ENCODE results near the gene CABLES1.

DNA sequence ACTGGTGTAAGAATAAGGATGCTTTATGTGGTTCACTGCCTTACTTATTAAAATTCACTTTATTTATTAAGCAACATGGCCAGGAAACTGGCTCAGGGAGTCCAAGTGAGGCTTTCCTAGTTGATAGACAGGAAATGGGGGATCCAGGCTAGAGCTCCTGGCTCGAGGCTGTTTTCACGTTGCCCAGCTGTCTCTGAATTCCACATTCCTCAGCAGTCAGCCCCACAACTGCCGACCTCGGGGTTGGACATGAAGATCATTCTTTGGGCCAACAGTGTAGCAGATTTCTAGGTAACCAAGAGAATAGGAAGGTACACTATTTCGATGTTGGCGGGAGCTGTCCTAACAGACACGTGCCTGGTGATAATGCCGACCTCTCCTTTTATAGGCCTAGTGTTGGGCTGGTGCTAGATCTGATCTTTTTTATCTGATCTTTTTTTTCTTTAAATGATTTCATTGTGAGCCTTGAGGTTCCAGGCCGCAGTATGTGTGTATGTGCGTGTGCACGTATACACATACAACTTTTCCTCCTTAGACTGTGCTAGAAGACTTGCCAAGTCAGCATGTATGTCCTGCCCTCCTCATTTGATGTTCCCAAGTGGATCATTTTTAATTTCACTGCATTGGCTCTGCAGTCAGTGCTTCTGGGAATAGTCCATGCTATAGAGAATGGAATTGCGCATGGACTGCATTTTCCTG lies 103.5 kb downstream of the CABLES1 start:
- TF ChIP-seq, protein P1, sequence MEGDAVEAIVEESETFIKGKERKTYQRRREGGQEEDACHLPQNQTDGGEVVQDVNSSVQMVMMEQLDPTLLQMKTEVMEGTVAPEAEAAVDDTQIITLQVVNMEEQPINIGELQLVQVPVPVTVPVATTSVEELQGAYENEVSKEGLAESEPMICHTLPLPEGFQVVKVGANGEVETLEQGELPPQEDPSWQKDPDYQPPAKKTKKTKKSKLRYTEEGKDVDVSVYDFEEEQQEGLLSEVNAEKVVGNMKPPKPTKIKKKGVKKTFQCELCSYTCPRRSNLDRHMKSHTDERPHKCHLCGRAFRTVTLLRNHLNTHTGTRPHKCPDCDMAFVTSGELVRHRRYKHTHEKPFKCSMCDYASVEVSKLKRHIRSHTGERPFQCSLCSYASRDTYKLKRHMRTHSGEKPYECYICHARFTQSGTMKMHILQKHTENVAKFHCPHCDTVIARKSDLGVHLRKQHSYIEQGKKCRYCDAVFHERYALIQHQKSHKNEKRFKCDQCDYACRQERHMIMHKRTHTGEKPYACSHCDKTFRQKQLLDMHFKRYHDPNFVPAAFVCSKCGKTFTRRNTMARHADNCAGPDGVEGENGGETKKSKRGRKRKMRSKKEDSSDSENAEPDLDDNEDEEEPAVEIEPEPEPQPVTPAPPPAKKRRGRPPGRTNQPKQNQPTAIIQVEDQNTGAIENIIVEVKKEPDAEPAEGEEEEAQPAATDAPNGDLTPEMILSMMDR (IDR thresholded peaks at IDR 0.05): no peak
- TF ChIP-seq POLR2AphosphoS5 (IDR thresholded peaks at IDR 0.05; ENCODE audit: low read depth, low read length): no peak
- TF ChIP-seq, protein P2, sequence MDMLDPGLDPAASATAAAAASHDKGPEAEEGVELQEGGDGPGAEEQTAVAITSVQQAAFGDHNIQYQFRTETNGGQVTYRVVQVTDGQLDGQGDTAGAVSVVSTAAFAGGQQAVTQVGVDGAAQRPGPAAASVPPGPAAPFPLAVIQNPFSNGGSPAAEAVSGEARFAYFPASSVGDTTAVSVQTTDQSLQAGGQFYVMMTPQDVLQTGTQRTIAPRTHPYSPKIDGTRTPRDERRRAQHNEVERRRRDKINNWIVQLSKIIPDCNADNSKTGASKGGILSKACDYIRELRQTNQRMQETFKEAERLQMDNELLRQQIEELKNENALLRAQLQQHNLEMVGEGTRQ (IDR thresholded peaks at IDR 0.05; ENCODE audit: borderline replicate concordance, low read depth, low read length): no peak
